IMR-90 (cell line): ENCODE measurements around the gene MGAT4A.

ENCODE experiments used
- BHLHE40 ChIP-seq: fragments of 150-350 bp; IDR thresholded peaks from 2 replicates; pipeline ENCODE4 v1.6.1; 2016; ENCODE audit warnings: mild to moderate bottlenecking, low read depth, low read length
- CEBPB ChIP-seq: IDR thresholded peaks from 2 replicates; pipeline ENCODE4 v1.6.1; 2012; ENCODE audit warnings: low read depth, low read length, improper control_type of control experiment
- CTCF ChIP-seq: conservative IDR thresholded peaks from 2 replicates; pipeline ENCODE4 v1.5.1; 2012; ENCODE audit warnings: mild to moderate bottlenecking, low read depth, low read length, improper control_type of control experiment
- ELK1 ChIP-seq: fragments of 150-350 bp; IDR thresholded peaks from 2 replicates; pipeline ENCODE4 v1.6.1; 2016; ENCODE audit warnings: low read depth, mild to moderate bottlenecking, low read length, moderate library complexity, borderline replicate concordance
- FOS ChIP-seq: fragments of 150-350 bp; IDR thresholded peaks from 2 replicates; pipeline ENCODE4 v1.6.1; 2016; ENCODE audit warnings: low read depth, low read length
- MAFK ChIP-seq: IDR thresholded peaks from 2 replicates; pipeline ENCODE4 v1.6.1; 2012; ENCODE audit warnings: low read depth, low read length, improper control_type of control experiment
- MXI1 ChIP-seq: IDR thresholded peaks from 2 replicates; pipeline ENCODE4 v1.6.1; 2012; ENCODE audit warnings: low read depth, mild to moderate bottlenecking, low read length, moderate library complexity, borderline replicate concordance
- POLR2A ChIP-seq: IDR thresholded peaks from 2 replicates; pipeline ENCODE4 v1.6.1; 2012; ENCODE audit warnings: mild to moderate bottlenecking, low read depth, low read length
- RAD21 ChIP-seq: IDR thresholded peaks from 2 replicates; pipeline ENCODE4 v1.6.1; 2012; ENCODE audit warnings: low read length, improper control_type of control experiment
- RFX5 ChIP-seq: IDR thresholded peaks from 2 replicates; pipeline ENCODE4 v1.8.0; 2012; ENCODE audit warnings: low read depth, mild to moderate bottlenecking, low read length, moderate library complexity
- SMC3 ChIP-seq: fragments of 150-350 bp; IDR thresholded peaks from 2 replicates; pipeline ENCODE4 v1.6.1; 2016; ENCODE audit warnings: low read depth, mild to moderate bottlenecking, antibody characterized with exemption, low read length, moderate library complexity

GRCh38 chr2:98698896-98699295 lies 32.0 kb downstream of the MGAT4A start:
- TF ChIP-seq POLR2A = no peak
- no peak for TF ChIP-seq CTCF
- no peak for TF ChIP-seq CEBPB
- no peak for TF ChIP-seq BHLHE40
- TF ChIP-seq FOS = no peak
- no peak for TF ChIP-seq RAD21
- no peak for TF ChIP-seq SMC3
- no peak for TF ChIP-seq ELK1
- no peak for TF ChIP-seq MAFK
- no peak for TF ChIP-seq RFX5
- TF ChIP-seq MXI1 = no peak
